GM12878 (cell line): ENCODE measurements around the gene CNTN4. TPM values are rescaled to one million over a fixed set of nuclear protein-coding genes. Genes with fewer than 3 reads are reported as not detected.

Experiments used
- ATAC-seq: fragments of 200-7000 bp; cut with Tn5 transposase; 3 replicates; pipeline ENCODE4 v1.9.1; 2020; ENCODE audit warnings: mild to moderate bottlenecking, moderate library complexity
- BruUV-seq: library from RNA; stranded (reverse); fragments of 400-500 nt; replicated peaks from 2 replicates; lab custom pipeline; 2021; lab: Mats Ljungman, UMichigan
- CTCF ChIA-PET: fragments of 300-600 bp; sonication (Branson Sonifier 250); formaldehyde crosslinking; extraction: SDS; loops from one replicate; lab custom pipeline; 2021; ENCODE audit warnings: inconsistent platforms; lab: Yijun Ruan, JAX
- POLR2A ChIA-PET: fragments of 350-600 bp; formaldehyde crosslinking; extraction: SDS; loops from one replicate; lab custom pipeline; 2021; ENCODE audit warnings: inconsistent platforms; lab: Charles Lee
- RAD21 ChIA-PET: fragments of 300-600 bp; sonication (Branson Sonifier 250); formaldehyde crosslinking; loops from one replicate; lab custom pipeline; 2023; ENCODE audit warnings: antibody characterized with exemption; ENCODE audit not compliant: unreplicated experiment; lab: Charles Lee
- SMC1A ChIA-PET: fragments of 300-600 bp; sonication (Branson Sonifier 250); formaldehyde crosslinking; loops from one replicate; lab custom pipeline; 2023; ENCODE audit not compliant: unreplicated experiment, uncharacterized antibody; lab: Charles Lee
- DNase-seq: peaks from one replicate; pipeline ENCODE4 v3.0.0-alpha.2; 2011; ENCODE audit warnings: low read depth, low spot score
- FAIRE-seq: peaks from 3 replicates; lab custom pipeline; 2011; peaks lifted over from hg19 to GRCh38; lab: Jason Lieb, UNC
- H2AFZ ChIP-seq: 2 replicates; pipeline ENCODE4 v1.6.0; 2011; ENCODE audit warnings: low read depth, low read length, control low read depth; ENCODE audit not compliant: control insufficient read depth
- H3K27ac ChIP-seq: 2 replicates; pipeline ENCODE4 v1.5.1; 2011; ENCODE audit warnings: control low read depth; ENCODE audit not compliant: control insufficient read depth, insufficient read depth
- H3K27me3 ChIP-seq, 2 experiments: replicated peaks in 1 of 2; 2 replicates each; pipeline versions ENCODE4 v1.6.0 to v1.6.1; 2011; ENCODE audit warnings: low read length in 1 of 2; ENCODE audit not compliant: control insufficient read depth in 2 of 2, insufficient read depth in 2 of 2
- H3K36me3 ChIP-seq, 2 experiments: 2 replicates each; pipeline ENCODE4 v1.5.1; 2011; ENCODE audit warnings: low read length in 1 of 2; ENCODE audit not compliant: control insufficient read depth in 2 of 2, insufficient read depth in 2 of 2
- H3K4me1 ChIP-seq: 2 replicates; pipeline ENCODE4 v1.6.1; 2011; ENCODE audit warnings: mild to moderate bottlenecking, low read length, moderate library complexity, mixed read lengths; ENCODE audit not compliant: control insufficient read depth, insufficient read depth
- H3K4me2 ChIP-seq: 2 replicates; pipeline ENCODE4 v1.6.0; 2011; ENCODE audit warnings: control low read depth; ENCODE audit not compliant: control insufficient read depth, insufficient read depth
- H3K4me3 ChIP-seq: fragments of 200-600 bp; sonication (generic); 2 replicates; pipeline ENCODE4 v1.5.1; 2016
- H3K79me2 ChIP-seq: 2 replicates; pipeline ENCODE4 v1.6.0; 2011; ENCODE audit warnings: low read length; ENCODE audit not compliant: control insufficient read depth, insufficient read depth
- H3K9ac ChIP-seq: 2 replicates; pipeline ENCODE4 v1.8.0; 2011; ENCODE audit warnings: low read length, control low read depth, mixed read lengths; ENCODE audit not compliant: control insufficient read depth, insufficient read depth
- H3K9me3 ChIP-seq: replicated peaks from 3 replicates; pipeline ENCODE4 v1.5.1; 2011; ENCODE audit warnings: mild to moderate bottlenecking, low read length; ENCODE audit not compliant: control insufficient read depth, insufficient read depth
- H4K20me1 ChIP-seq: 2 replicates; pipeline ENCODE4 v1.6.0; 2011; ENCODE audit not compliant: control insufficient read depth, insufficient read depth
- BRCA1 ChIP-seq: IDR thresholded peaks from 2 replicates; pipeline ENCODE4 v1.6.1; 2011; ENCODE audit warnings: low read depth, low read length, improper control_type of control experiment
- CEBPB ChIP-seq, 2 experiments: fragments of 150-350 bp in 1 of 2; IDR thresholded peaks; 2 replicates each; pipeline ENCODE4 v1.6.1; 2012 to 2014; ENCODE audit warnings: low read depth in 2 of 2, low read length in 2 of 2, borderline replicate concordance in 1 of 2, inconsistent platforms in 1 of 2
- IRF5 ChIP-seq: fragments of 450-650 bp; IDR thresholded peaks from 2 replicates; pipeline ENCODE4 v1.6.1; 2017; ENCODE audit warnings: borderline replicate concordance
- RB1 ChIP-seq: fragments of 450-650 bp; formaldehyde crosslinking; IDR thresholded peaks from 2 replicates; pipeline ENCODE4 v1.6.1; 2017; ENCODE audit warnings: mild to moderate bottlenecking, borderline replicate concordance
- RELA ChIP-seq: fragments of 450-650 bp; IDR thresholded peaks from 2 replicates; pipeline ENCODE4 v1.8.0; 2014; ENCODE audit warnings: borderline replicate concordance; ENCODE audit not compliant: partially characterized antibody
- SRF ChIP-seq, 2 experiments: IDR thresholded peaks; 2 replicates each; pipeline ENCODE4 v1.6.1; 2011; ENCODE audit warnings: low read depth in 2 of 2, low read length in 2 of 2, mild to moderate bottlenecking in 1 of 2, moderate library complexity in 1 of 2
- SUPT20H ChIP-seq: IDR thresholded peaks from 2 replicates; pipeline ENCODE4 v1.6.1; 2011; ENCODE audit warnings: low read depth, mild to moderate bottlenecking, low read length, moderate library complexity, borderline replicate concordance; ENCODE audit not compliant: control insufficient read depth
- WGBS: methylation state at CpG from one replicate; pipeline ENCODE4 v1.1.6; 2016; ENCODE audit warnings: low lambda C conversion rate; ENCODE audit not compliant: insufficient replicate concordance, insufficient coverage; ENCODE audit errors: missing lambda C conversion rate; 5-methylcytosine and 5-hydroxymethylcytosine counted together
- in situ Hi-C: fragments of 300-500 bp; cut with MboI; formaldehyde crosslinking; loops from 9 replicates; pipeline ENCODE4 v1.14.3; 2018; ENCODE audit warnings: mixed read lengths
- intact Hi-C: fragments of 100-400 bp; cut with micrococcal nuclease; formaldehyde crosslinking; loops from one replicate; pipeline ENCODE4 v1.14.2; 2022; ENCODE audit not compliant: unreplicated experiment
- polyA plus RNA-seq, 11 experiments: library from polyadenylated mRNA; depleted of rRNA in 4 of 11; unstranded in 6 of 11; stranded (reverse) in 5 of 11; fragments of >200 nt; fragmentation: Nextera tagmentation in 4 of 11; fragmentation: Illumina TruSeq in 1 of 11; extraction: Ambion mirVana in 4 of 11; extraction: Trizol in 1 of 11; gene quantifications; 1 replicate in 1 of 11; 2 replicates in 10 of 11; pipeline versions ENCODE4 v1.2.1 to v1.2.3, GENCODE V29; 2011 to 2016; ENCODE audit warnings: inconsistent platforms in 2 of 11, missing spikeins in 2 of 11, low read depth in 1 of 11
- total RNA-seq, 4 experiments: library from RNA; depleted of rRNA in 3 of 4; stranded (reverse); fragments of >200 nt in 3 of 4; fragmentation: Illumina TruSeq in 1 of 4; extraction: Trizol in 1 of 4; gene quantifications; 2 replicates each; pipeline versions ENCODE4 v1.2.1 to v1.2.3, GENCODE V29; 2013 to 2021
- TF ChIP-seq, protein P1 (sequence below): fragments of 450-650 bp; IDR thresholded peaks from 2 replicates; pipeline ENCODE4 v1.6.1; 2016; ENCODE audit warnings: mild to moderate bottlenecking, moderate library complexity, borderline replicate concordance
- TF ChIP-seq, protein P2 (sequence below): fragments of 450-650 bp; IDR thresholded peaks from 2 replicates; pipeline ENCODE4 v1.6.1; 2016; ENCODE audit warnings: mild to moderate bottlenecking

The CNTN4 gene
- total and polyA plus RNA-seq, 10 of the 15 experiments (the other 5 are each of a cell fraction or from before 2014, with no cell fraction given), result 0.05 to 0.43 (median 0.15) TPM; not detected in 1

- Histone ChIP-seq H3K4me2 (no peak overlapping the region), H3K27ac (no peak overlapping the region), H3K9me3 (peaks cover 6% of the 10 kb centered on the region), H3K36me3 (no peaks in the 10 kb centered on the region), H3K79me2 (no peaks in the 10 kb centered on the region), H3K4me1 (no peaks in the 10 kb centered on the region; the same call in 1 of the 2 replicates), H3K4me3 (no peak overlapping the region), H4K20me1 (no peaks in the 10 kb centered on the region), H3K27me3 (no peaks in the 10 kb centered on the region), H2AFZ (no peak overlapping the region), H3K9ac (no peak overlapping the region)
- in situ Hi-C loops (no loop called here), intact Hi-C loops (no loop called here)
- ChIA-PET SMC1A (no interaction called here), POLR2A (no interaction called here), RAD21 (no interaction called here), CTCF (no interaction called here)
- DNase-seq (no peak), ATAC-seq (no peak), FAIRE-seq (no peak)
- TF ChIP-seq BRCA1, result no peak
- TF ChIP-seq SRF (IDR thresholded peaks at IDR 0.05; ENCODE audit: low read depth in 2 of 2, low read length in 2 of 2), result no peak
- WGBS, result 29% methylated on average over 4 of the region's 4 CpGs
- BruUV-seq, result no TSS peak
These were observed 448.4 kb downstream of the CNTN4 start for GRCh38 chr3:2547049-2547448.

- ChIA-PET CTCF (interaction anchor here (1.2 kb wide), 1 partner anchor 16 kb away, joined by 3 read pairs; no protein-coding TSS in a partner anchor), POLR2A (no interaction called here), SMC1A (interaction anchor here (1.6 kb wide), 1 partner anchor 19 kb away, joined by 3 read pairs; no protein-coding TSS in a partner anchor), RAD21 (no interaction called here)
- BruUV-seq, result no TSS peak
- 7% methylated on average over 3 of the region's 3 CpGs for WGBS
- intact Hi-C loops (no loop called here), in situ Hi-C loops (no loop called here)
- H3K4me3 ChIP-seq, result no peak overlapping the region
- H3K9me3 ChIP-seq, result no peaks in the 10 kb centered on the region
- H3K4me1 ChIP-seq, result no peaks in the 10 kb centered on the region
- H2AFZ ChIP-seq, result no peak overlapping the region
- no peaks in the 10 kb centered on the region for H4K20me1 ChIP-seq
- DNase-seq (no peak), FAIRE-seq (no peak), ATAC-seq (no peak)
- no peak overlapping the region for H3K9ac ChIP-seq
- H3K27ac ChIP-seq, result no peak overlapping the region
- no peaks in the 10 kb centered on the region for H3K36me3 ChIP-seq
- H3K4me2 ChIP-seq, result no peak overlapping the region
- no peaks in the 10 kb centered on the region for H3K79me2 ChIP-seq
- H3K27me3 ChIP-seq, result no peaks in the 10 kb centered on the region
- TF ChIP-seq SUPT20H (no peak), RELA (no peak), IRF5 (no peak), RB1 (no peak), CEBPB (IDR thresholded peaks at IDR 0.05; ENCODE audit: borderline replicate concordance in 1 of 2, low read depth in 2 of 2, low read length in 2 of 2) (no peak)
- TF ChIP-seq, protein P1, sequence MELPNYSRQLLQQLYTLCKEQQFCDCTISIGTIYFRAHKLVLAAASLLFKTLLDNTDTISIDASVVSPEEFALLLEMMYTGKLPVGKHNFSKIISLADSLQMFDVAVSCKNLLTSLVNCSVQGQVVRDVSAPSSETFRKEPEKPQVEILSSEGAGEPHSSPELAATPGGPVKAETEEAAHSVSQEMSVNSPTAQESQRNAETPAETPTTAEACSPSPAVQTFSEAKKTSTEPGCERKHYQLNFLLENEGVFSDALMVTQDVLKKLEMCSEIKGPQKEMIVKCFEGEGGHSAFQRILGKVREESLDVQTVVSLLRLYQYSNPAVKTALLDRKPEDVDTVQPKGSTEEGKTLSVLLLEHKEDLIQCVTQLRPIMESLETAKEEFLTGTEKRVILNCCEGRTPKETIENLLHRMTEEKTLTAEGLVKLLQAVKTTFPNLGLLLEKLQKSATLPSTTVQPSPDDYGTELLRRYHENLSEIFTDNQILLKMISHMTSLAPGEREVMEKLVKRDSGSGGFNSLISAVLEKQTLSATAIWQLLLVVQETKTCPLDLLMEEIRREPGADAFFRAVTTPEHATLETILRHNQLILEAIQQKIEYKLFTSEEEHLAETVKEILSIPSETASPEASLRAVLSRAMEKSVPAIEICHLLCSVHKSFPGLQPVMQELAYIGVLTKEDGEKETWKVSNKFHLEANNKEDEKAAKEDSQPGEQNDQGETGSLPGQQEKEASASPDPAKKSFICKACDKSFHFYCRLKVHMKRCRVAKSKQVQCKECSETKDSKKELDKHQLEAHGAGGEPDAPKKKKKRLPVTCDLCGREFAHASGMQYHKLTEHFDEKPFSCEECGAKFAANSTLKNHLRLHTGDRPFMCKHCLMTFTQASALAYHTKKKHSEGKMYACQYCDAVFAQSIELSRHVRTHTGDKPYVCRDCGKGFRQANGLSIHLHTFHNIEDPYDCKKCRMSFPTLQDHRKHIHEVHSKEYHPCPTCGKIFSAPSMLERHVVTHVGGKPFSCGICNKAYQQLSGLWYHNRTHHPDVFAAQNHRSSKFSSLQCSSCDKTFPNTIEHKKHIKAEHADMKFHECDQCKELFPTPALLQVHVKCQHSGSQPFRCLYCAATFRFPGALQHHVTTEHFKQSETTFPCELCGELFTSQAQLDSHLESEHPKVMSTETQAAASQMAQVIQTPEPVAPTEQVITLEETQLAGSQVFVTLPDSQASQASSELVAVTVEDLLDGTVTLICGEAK, result no peak
- TF ChIP-seq, protein P2, sequence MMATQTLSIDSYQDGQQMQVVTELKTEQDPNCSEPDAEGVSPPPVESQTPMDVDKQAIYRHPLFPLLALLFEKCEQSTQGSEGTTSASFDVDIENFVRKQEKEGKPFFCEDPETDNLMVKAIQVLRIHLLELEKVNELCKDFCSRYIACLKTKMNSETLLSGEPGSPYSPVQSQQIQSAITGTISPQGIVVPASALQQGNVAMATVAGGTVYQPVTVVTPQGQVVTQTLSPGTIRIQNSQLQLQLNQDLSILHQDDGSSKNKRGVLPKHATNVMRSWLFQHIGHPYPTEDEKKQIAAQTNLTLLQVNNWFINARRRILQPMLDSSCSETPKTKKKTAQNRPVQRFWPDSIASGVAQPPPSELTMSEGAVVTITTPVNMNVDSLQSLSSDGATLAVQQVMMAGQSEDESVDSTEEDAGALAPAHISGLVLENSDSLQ, result no peak
These were observed 456.0 kb downstream of the CNTN4 start for GRCh38 chr3:2554656-2555055.
